Measurements from ENCODE around the gene A1BG.

DNA sequence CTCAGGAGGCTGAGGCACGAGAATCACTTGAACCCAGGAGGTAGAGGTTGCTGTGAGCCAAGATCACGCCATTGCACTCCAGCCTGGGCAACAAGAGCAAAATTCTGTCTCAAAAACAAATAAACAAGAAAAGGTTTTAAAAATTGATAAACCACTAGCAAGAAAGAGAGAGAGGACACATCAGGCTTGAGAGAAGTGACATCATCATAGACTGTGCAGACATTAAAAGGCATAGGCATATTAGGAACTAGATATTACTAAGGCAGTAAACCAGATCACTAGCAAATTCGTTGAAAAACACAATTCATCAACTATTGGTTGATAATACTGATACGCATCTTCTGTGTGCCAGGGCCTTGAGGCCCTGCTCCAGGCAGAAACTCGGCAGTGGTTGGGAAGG is 7.7 kb downstream of the A1BG start:
- TF ChIP-seq POLR2A (IDR thresholded peaks at IDR 0.05; ENCODE audit: low read depth, low read length) (no peak), POLR2AphosphoS5 (IDR thresholded peaks at IDR 0.05; ENCODE audit: low read depth, low read length) (no peak)
